Central memory CD4-positive, alpha-beta T cell (primary cell): ENCODE measurements around the gene URI1.
"Not testable (repeated sequence)": the region's sequence is repeated elsewhere in the genome, so short reads cannot be mapped to it uniquely, and the experiment has no call there.

ENCODE experiments used
- DNase-seq: peaks from one replicate; pipeline ENCODE4 v3.0.0; 2022

The URI1 gene

GRCh38 chr19:30028118-30028991 lies 86.3 kb downstream of the URI1 start:
- DNase-seq, result no peak

GRCh38 chr19:30028992-30029343 lies 86.9 kb downstream of the URI1 start:
- DNase-seq, result no peak

- no peak for DNase-seq
These were observed 87.9 kb downstream of the URI1 start for GRCh38 chr19:30029721-30030510.

- DNase-seq, result no peak
These were observed 92.3 kb downstream of the URI1 start for GRCh38 chr19:30034321-30034720.

- DNase-seq, result no peak
These were observed 94.4 kb downstream of the URI1 start for GRCh38 chr19:30036154-30037129.

GRCh38 chr19:30037835-30038234 lies 95.8 kb downstream of the URI1 start:
- no peak for DNase-seq

- not testable (repeated sequence) for DNase-seq
These were observed 99.9 kb downstream of the URI1 start for GRCh38 chr19:30041931-30042330.

DNA sequence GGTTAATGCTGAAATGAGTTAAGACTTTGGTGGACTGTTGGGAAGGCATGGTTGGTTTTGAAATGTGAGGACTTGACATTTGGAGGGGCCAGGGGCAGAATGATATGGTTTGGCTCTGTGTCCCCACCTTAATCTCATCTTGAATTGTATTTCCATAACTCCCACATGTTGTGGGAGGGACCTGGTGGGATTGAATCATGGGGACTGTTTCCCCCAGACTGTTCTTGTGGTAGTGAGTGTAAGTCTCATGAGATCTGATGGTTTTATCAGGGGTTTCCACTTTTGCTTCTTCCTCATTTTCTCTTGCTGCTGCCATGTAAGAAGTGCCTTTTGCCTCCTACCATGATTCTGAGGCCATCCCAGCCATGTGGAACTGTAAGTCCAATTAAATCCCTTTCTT lies 101.0 kb downstream of the URI1 start:
- not testable (repeated sequence) for DNase-seq

DNA sequence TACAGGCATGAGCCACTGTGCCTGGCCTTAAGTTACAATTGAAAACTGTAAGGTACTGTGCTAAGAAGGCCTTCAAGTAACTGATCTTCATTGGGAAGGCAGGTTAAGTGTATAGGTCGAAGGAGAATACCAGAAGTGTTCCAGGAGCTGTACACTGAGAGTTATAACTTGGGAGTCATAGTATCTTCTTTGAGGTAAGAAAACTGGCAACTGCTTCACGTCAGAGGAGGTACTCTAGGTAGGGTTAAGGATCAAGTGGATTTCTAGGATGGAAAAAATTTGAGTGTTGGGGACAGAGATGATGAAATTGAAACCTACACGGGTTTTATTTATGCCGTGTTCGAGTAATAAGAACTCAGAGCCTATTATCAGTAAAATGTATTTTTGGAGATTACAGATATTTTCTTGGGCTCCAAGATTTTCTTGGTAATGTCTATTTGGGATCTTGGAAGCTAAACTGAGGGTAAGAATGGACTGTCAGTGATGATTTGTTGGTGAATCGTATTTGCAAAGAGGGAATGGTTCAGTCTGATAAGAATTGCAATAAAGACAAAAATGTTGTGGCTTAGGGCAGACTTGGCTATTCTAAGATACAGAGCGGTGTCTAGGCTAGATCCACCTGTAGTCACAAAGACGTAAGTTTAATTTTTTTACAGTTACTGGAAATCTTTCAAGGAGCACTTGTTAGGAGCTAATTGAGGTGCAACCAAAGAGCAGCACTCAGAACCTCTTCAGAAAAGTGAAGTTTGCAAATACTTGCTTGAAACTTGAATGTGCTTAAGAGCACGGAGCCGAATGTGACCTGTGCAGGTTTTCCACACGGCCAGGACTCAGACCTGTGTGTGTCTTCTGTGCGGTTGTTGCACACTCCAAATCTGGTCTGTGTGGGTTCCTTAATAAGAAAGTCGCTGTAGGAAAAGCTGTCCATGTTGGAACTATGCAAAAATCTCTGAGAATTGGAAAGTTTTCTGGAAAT lies 102.5 kb downstream of the URI1 start:
- no peak for DNase-seq

DNA sequence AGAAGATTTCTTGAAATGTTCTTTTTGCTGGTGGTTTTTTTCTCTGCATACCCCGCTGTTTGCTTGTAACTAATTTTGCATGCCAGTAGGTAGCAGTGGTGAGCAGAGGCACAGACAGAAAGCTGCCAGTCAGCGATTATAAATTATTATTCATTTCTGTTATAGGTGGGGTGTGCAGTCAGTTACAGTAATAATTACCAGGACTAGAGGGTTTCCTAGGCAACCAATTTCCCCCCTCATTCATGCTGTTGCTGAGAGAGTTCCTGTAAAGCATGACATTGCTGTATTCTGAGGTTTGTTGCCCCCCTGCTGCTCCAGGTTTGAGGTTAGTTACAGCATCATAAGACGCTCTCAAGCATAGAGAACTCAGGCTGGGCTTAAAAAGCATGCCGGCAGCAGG lies 104.5 kb downstream of the URI1 start:
- no peak for DNase-seq

- no peak for DNase-seq
These were observed 105.4 kb downstream of the URI1 start for GRCh38 chr19:30047432-30047831.

- DNase-seq, result no peak
These were observed 107.2 kb downstream of the URI1 start for GRCh38 chr19:30049226-30049625.

DNA sequence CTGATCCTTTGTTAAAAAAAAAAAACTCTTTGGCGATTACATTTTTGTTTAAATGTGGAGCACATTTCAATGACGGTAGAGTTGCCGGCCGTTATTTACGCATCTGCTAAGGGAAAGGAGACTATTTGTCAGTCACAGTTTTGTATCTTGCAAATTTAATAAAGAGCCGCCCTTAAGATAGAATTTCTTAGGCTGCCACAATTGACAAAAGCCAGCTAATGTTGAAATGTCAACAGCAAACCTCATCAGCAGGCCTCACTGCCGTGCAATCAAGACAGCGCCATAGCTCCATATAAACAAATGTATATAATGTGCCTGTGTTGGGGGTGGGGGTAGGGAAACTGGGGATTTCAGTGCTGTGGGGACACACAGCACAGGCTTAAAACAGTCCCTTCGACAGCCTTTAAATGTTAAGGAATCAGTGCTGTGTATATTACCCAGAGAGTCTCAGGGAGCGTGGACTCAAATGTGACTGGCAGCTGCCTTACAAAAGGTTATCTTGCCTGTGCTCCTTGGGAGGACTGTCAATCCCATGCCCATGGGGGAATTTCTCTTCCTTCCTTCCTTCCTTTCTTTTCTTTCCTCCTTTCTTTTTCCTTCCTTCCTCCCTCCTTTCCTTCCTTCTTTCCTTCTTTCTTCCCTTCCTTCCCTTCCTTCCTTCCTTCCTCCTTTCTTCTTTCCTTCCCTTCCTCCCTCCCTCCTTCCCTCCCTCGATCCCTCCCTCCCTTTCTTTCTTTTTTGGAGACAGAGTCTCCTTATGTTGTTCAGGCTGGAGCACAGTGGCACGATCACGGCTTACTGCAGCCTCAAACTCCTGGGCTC lies 108.0 kb downstream of the URI1 start:
- no peak for DNase-seq

DNA sequence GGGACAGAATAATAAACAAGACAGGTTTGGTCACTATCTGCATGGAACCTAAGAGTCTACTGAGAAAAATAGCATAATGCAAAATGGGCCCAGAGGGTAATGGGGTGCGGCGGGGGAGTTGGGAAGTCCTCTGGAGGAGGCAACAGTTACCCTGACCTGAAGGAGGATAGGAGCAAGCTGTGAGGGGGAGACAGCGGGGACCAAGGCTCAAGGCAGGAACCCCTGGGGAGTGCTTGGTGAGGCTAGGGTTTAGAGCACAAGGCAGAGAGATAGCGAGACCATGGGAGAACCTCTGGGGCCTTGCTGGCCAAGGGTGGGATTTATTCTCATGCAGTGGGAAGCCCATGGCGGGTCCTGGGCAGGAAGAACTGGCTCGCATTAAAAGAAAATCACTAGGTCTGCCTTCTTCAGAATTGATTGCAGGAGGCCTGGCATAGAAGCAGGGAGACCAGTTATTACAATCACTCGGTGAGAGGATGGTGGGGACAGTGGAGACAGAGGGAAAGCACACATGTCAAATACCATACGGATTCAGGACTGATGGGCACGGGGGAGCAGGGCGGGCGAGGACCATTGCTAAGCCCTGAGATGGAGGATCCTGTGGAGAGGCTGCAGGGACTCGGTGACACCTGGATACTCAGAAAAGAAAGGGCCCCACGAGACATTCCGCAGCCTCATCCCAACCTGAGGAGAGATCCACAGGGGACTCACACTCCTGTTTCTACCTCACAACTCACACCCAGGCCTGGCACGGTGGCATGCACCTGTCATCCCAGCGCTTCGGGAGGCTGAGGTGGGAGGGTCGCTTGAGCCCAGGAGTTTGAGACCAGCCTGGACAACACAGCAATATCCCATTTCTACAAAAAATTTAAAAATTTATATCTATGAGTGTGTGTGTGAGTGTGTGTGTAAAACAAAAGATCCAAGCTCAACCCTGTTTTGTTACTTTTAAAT lies 110.4 kb downstream of the URI1 start:
- no peak for DNase-seq

GRCh38 chr19:30053558-30053957 lies 111.5 kb downstream of the URI1 start:
- no peak for DNase-seq

DNA sequence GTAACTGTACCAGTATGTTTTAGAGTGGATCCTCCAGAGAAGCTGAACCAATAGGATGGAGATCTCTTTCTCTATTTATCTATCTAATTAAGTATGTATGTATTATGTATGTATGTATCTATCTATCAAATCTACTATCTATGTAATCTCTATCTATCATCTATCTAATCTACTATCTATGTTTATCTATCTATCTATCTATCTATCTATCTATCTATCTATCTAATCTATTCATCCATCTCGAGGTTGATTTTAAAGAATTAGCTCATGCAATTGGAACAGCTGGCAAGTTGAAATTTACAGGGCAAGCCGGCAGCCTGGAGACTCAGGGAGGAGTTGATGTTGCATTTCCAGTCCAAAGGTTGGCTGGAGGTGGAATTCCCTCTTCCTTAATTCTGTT lies 112.2 kb downstream of the URI1 start:
- DNase-seq, result no peak

- DNase-seq, result no peak
These were observed 114.5 kb downstream of the URI1 start for GRCh38 chr19:30056580-30056979.

- DNase-seq, result no peak
These were observed 117.9 kb downstream of the URI1 start for GRCh38 chr19:30059741-30060457.
